ENCODE data around the gene ARHGAP24.

DNA sequence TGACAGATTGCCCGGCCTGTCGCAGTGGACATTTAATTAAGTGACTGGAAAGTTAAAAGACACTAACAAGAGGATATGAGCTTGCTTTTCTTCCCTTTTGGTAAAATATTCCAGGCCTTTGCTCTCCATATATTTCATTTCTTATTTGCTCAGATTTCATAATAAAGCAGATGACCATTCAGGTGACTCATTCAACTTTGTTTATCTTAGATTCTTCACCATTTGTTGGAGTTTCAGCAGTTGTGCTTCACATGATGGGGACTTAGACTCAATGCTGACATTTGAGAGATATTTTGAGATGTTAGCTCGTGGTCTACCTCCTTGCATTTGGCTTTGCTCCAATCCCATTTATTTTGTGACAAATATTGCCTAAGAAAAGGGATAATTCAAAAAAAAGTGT lies 312.2 kb downstream of the ARHGAP24 start:
- TF ChIP-seq, protein P1, sequence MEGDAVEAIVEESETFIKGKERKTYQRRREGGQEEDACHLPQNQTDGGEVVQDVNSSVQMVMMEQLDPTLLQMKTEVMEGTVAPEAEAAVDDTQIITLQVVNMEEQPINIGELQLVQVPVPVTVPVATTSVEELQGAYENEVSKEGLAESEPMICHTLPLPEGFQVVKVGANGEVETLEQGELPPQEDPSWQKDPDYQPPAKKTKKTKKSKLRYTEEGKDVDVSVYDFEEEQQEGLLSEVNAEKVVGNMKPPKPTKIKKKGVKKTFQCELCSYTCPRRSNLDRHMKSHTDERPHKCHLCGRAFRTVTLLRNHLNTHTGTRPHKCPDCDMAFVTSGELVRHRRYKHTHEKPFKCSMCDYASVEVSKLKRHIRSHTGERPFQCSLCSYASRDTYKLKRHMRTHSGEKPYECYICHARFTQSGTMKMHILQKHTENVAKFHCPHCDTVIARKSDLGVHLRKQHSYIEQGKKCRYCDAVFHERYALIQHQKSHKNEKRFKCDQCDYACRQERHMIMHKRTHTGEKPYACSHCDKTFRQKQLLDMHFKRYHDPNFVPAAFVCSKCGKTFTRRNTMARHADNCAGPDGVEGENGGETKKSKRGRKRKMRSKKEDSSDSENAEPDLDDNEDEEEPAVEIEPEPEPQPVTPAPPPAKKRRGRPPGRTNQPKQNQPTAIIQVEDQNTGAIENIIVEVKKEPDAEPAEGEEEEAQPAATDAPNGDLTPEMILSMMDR (IDR thresholded peaks at IDR 0.05): no peak
- TF ChIP-seq POLR2A (IDR thresholded peaks at IDR 0.05; ENCODE audit: low read length): no peak
- TF ChIP-seq, protein P2, sequence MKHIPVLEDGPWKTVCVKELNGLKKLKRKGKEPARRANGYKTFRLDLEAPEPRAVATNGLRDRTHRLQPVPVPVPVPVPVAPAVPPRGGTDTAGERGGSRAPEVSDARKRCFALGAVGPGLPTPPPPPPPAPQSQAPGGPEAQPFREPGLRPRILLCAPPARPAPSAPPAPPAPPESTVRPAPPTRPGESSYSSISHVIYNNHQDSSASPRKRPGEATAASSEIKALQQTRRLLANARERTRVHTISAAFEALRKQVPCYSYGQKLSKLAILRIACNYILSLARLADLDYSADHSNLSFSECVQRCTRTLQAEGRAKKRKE (CRISPR knock-in tag; IDR thresholded peaks at IDR 0.05; ENCODE audit: low read depth): no peak
- TF ChIP-seq CBX8 (IDR thresholded peaks at IDR 0.05): no peak

Measured in A549 (cell line).